ENCODE results near the gene ARHGAP15. TPM values are rescaled to one million over a fixed set of nuclear protein-coding genes. Genes with fewer than 3 reads are reported as not detected.
A peak's percentile ranks its signal among the peaks of the same experiment; 100 is the strongest.

The ARHGAP15 gene
- total RNA-seq, 1 donor from 2014 or later = not detected

GRCh38 chr2:143498496-143498895 lies 369.3 kb downstream of the ARHGAP15 start:
- DNase-seq (ENCODE audit: low read depth) (no peak), FAIRE-seq (no peak)
- no peak for TF ChIP-seq CTCF (IDR thresholded peaks at IDR 0.05; ENCODE audit: insufficient read depth, low read depth, low read length)
- TF ChIP-seq EZH2 (IDR thresholded peaks at IDR 0.05; ENCODE audit: insufficient read depth, low read length) = no peak
- Histone ChIP-seq H3K9ac (ENCODE audit: low read length) (no peak overlapping the region), H4K20me1 (ENCODE audit: insufficient read depth, low read length) (no peaks in the 10 kb centered on the region), H3K27me3 (ENCODE audit: insufficient read depth, low read length) (no peaks in the 10 kb centered on the region), H3K27ac (ENCODE audit: low read depth, low read length) (no peak overlapping the region), H3K4me2 (ENCODE audit: low read length) (no peak overlapping the region), H2AFZ (ENCODE audit: low read depth, low read length) (no peak overlapping the region), H3K36me3 (ENCODE audit: insufficient read depth, low read length) (no peaks in the 10 kb centered on the region), H3K9me3 (ENCODE audit: insufficient read depth, low read depth, low read length) (no peaks in the 10 kb centered on the region), H3K79me2 (ENCODE audit: insufficient read depth, low read length) (no peaks in the 10 kb centered on the region), H3K4me3 (ENCODE audit: insufficient read depth, low read depth, low read length) (no peak overlapping the region), H3K4me1 (ENCODE audit: insufficient read depth, low read length) (no peaks in the 10 kb centered on the region)
- Mint-ChIP-seq H3K36me3 (ENCODE audit: low read depth, unreplicated experiment) (peaks cover under 1% of the 10 kb centered on the region), H3K27ac (ENCODE audit: unreplicated experiment) (no peak overlapping the region), H3K27me3 (ENCODE audit: low read depth, unreplicated experiment) (no peaks in the 10 kb centered on the region), H3K9me3 (ENCODE audit: unreplicated experiment) (peaks cover 4% of the 10 kb centered on the region), H3K4me3 (ENCODE audit: unreplicated experiment) (no peak overlapping the region), H3K4me1 (ENCODE audit: low read depth, unreplicated experiment) (no peaks in the 10 kb centered on the region)

GRCh38 chr2:143499061-143499460 lies 369.8 kb downstream of the ARHGAP15 start:
- Histone ChIP-seq H3K9ac (ENCODE audit: low read length) (no peak overlapping the region), H3K79me2 (ENCODE audit: insufficient read depth, low read length) (no peaks in the 10 kb centered on the region), H4K20me1 (ENCODE audit: insufficient read depth, low read length) (no peaks in the 10 kb centered on the region), H3K27ac (ENCODE audit: low read depth, low read length) (no peak overlapping the region), H3K27me3 (ENCODE audit: insufficient read depth, low read length) (no peaks in the 10 kb centered on the region), H3K4me2 (ENCODE audit: low read length) (no peak overlapping the region), H3K4me1 (ENCODE audit: insufficient read depth, low read length) (no peaks in the 10 kb centered on the region), H2AFZ (ENCODE audit: low read depth, low read length) (no peak overlapping the region), H3K9me3 (ENCODE audit: insufficient read depth, low read depth, low read length) (no peaks in the 10 kb centered on the region), H3K4me3 (ENCODE audit: insufficient read depth, low read depth, low read length) (no peak overlapping the region), H3K36me3 (ENCODE audit: insufficient read depth, low read length) (no peaks in the 10 kb centered on the region)
- Mint-ChIP-seq H3K9me3 (ENCODE audit: unreplicated experiment) (peaks cover 4% of the 10 kb centered on the region), H3K4me3 (ENCODE audit: unreplicated experiment) (no peak overlapping the region), H3K27ac (ENCODE audit: unreplicated experiment) (no peak overlapping the region), H3K27me3 (ENCODE audit: low read depth, unreplicated experiment) (no peaks in the 10 kb centered on the region), H3K36me3 (ENCODE audit: low read depth, unreplicated experiment) (no peaks in the 10 kb centered on the region), H3K4me1 (ENCODE audit: low read depth, unreplicated experiment) (no peaks in the 10 kb centered on the region)
- TF ChIP-seq EZH2 (IDR thresholded peaks at IDR 0.05; ENCODE audit: insufficient read depth, low read length) = no peak
- no peak for TF ChIP-seq CTCF (IDR thresholded peaks at IDR 0.05; ENCODE audit: insufficient read depth, low read depth, low read length)
- FAIRE-seq (no peak), DNase-seq (ENCODE audit: low read depth) (no peak)

GRCh38 chr2:143501106-143501676 lies 372.0 kb downstream of the ARHGAP15 start:
- Histone ChIP-seq H2AFZ (ENCODE audit: low read depth, low read length) (no peak overlapping the region), H3K4me3 (ENCODE audit: insufficient read depth, low read depth, low read length) (no peak overlapping the region), H3K27ac (ENCODE audit: low read depth, low read length) (no peak overlapping the region), H3K9me3 (ENCODE audit: insufficient read depth, low read depth, low read length) (no peaks in the 10 kb centered on the region), H3K9ac (ENCODE audit: low read length) (no peak overlapping the region), H3K27me3 (ENCODE audit: insufficient read depth, low read length) (no peaks in the 10 kb centered on the region), H3K4me1 (ENCODE audit: insufficient read depth, low read length) (no peaks in the 10 kb centered on the region), H4K20me1 (ENCODE audit: insufficient read depth, low read length) (no peaks in the 10 kb centered on the region), H3K4me2 (ENCODE audit: low read length) (no peak overlapping the region), H3K79me2 (ENCODE audit: insufficient read depth, low read length) (no peaks in the 10 kb centered on the region), H3K36me3 (ENCODE audit: insufficient read depth, low read length) (no peaks in the 10 kb centered on the region)
- H3K27ac Mint-ChIP-seq (ENCODE audit: unreplicated experiment) = no peak overlapping the region
- no peaks in the 10 kb centered on the region for H3K27me3 Mint-ChIP-seq (ENCODE audit: low read depth, unreplicated experiment)
- DNase-seq (ENCODE audit: low read depth) (no peak), FAIRE-seq (peak; percentile 73)
- peaks cover 3% of the 10 kb centered on the region for H3K4me1 Mint-ChIP-seq (ENCODE audit: low read depth, unreplicated experiment)
- TF ChIP-seq CTCF (IDR thresholded peaks at IDR 0.05; ENCODE audit: insufficient read depth, low read depth, low read length) (no peak), EZH2 (IDR thresholded peaks at IDR 0.05; ENCODE audit: insufficient read depth, low read length) (no peak)
- peaks cover 2% of the 10 kb centered on the region for H3K9me3 Mint-ChIP-seq (ENCODE audit: unreplicated experiment)
- no peak overlapping the region for H3K4me3 Mint-ChIP-seq (ENCODE audit: unreplicated experiment)
- H3K36me3 Mint-ChIP-seq (ENCODE audit: low read depth, unreplicated experiment) = no peaks in the 10 kb centered on the region
